ENCODE data around the gene SLC25A43.
"Not testable (repeated sequence)": the region's sequence is repeated elsewhere in the genome, so short reads cannot be mapped to it uniquely, and the experiment has no call there.

The SLC25A43 gene

GRCh38 chrX:119381349-119381944 is 17.7 kb upstream of the SLC25A43 start:
- TF ChIP-seq, protein P1, sequence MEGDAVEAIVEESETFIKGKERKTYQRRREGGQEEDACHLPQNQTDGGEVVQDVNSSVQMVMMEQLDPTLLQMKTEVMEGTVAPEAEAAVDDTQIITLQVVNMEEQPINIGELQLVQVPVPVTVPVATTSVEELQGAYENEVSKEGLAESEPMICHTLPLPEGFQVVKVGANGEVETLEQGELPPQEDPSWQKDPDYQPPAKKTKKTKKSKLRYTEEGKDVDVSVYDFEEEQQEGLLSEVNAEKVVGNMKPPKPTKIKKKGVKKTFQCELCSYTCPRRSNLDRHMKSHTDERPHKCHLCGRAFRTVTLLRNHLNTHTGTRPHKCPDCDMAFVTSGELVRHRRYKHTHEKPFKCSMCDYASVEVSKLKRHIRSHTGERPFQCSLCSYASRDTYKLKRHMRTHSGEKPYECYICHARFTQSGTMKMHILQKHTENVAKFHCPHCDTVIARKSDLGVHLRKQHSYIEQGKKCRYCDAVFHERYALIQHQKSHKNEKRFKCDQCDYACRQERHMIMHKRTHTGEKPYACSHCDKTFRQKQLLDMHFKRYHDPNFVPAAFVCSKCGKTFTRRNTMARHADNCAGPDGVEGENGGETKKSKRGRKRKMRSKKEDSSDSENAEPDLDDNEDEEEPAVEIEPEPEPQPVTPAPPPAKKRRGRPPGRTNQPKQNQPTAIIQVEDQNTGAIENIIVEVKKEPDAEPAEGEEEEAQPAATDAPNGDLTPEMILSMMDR (IDR thresholded peaks at IDR 0.05; ENCODE audit: low read depth, low read length), result no peak
- no peak for DNase-seq (ENCODE audit: extremely low read depth, low read depth)

- no peak for DNase-seq (ENCODE audit: extremely low read depth, low read depth)
Measured at GRCh38 chrX:119382606-119383005, 16.5 kb upstream of the SLC25A43 start.

DNA sequence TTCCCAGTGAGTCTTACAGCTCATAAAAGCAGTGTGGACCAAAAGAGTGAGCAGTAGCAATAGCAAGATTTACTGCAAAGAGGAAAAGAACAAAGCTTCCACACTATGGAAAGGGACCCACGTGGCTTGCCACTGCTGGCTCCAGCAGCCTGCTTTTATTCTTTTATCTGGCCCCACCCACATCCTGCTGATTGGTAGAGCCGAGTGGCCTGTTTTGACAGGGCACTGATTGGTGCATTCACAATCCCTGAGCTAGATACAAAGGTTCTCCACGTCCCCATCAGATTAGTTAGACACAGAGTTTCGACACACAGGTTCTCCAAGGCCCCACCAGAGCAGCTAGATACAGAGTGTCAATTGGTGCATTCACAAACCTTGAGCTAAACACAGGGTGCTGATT is 12.5 kb upstream of the SLC25A43 start:
- DNase-seq (ENCODE audit: extremely low read depth, low read depth), result not testable (repeated sequence)

More at GRCh38 chrX:119382606-119383005, 16.5 kb upstream of the SLC25A43 start:
- TF ChIP-seq, protein P1 (IDR thresholded peaks at IDR 0.05; ENCODE audit: low read depth, low read length), result no peak

- DNase-seq (ENCODE audit: extremely low read depth, low read depth), result not testable (repeated sequence)
Measured at GRCh38 chrX:119387426-119387825, 11.7 kb upstream of the SLC25A43 start.

DNA sequence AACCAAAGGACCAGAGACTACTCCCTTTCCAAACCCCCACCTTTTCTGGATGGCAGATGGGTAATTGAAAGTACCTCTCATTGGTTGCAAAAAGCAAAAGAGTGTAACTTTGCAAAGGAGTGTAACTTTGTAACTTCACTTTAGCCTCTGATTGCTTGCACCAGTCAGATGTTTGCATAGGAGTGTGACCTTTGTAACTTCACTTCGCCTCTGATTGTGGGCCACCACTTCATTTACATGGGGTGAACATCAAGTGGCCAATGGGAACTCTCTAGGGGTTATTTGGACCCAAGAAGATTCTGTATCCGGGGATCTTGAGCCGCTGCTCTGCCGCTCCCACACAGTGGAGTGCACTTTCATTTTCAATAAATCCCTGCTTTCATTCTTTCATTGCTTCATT is 9.9 kb upstream of the SLC25A43 start:
- DNase-seq (ENCODE audit: extremely low read depth, low read depth), result no peak
- TF ChIP-seq, protein P1 (IDR thresholded peaks at IDR 0.05; ENCODE audit: low read depth, low read length), result no peak

GRCh38 chrX:119389871-119390501 is 9.2 kb upstream of the SLC25A43 start:
- TF ChIP-seq, protein P1 (IDR thresholded peaks at IDR 0.05; ENCODE audit: low read depth, low read length), result no peak
- no peak for DNase-seq (ENCODE audit: extremely low read depth, low read depth)

- no peak for DNase-seq (ENCODE audit: extremely low read depth, low read depth)
- TF ChIP-seq, protein P1 (IDR thresholded peaks at IDR 0.05; ENCODE audit: low read depth, low read length), result peak; percentile 44
Measured at GRCh38 chrX:119391279-119391678, 7.9 kb upstream of the SLC25A43 start.

GRCh38 chrX:119393144-119393543 is 6.0 kb upstream of the SLC25A43 start:
- TF ChIP-seq, protein P1 (IDR thresholded peaks at IDR 0.05; ENCODE audit: low read depth, low read length), result no peak

More at GRCh38 chrX:119393144-119393543, 6.0 kb upstream of the SLC25A43 start:
- DNase-seq (ENCODE audit: extremely low read depth, low read depth), result no peak

Measured in AG09319 (cell line).